ENCODE measurements around the gene AIMP2.
"Not testable (repeated sequence)": the region's sequence is repeated elsewhere in the genome, so short reads cannot be mapped to it uniquely, and the experiment has no call there.

Gene AIMP2

GRCh38 chr7:6008668-6009611, at the start of gene AIMP2, which contains the start of gene PMS2:
Gene AIMP2, plus strand, starts transcription at chr7:6009272. Its CDS starts 92 bp downstream, at chr7:6009364.
Gene PMS2, minus strand, starts transcription at chr7:6009049. Its CDS starts 30 bp downstream, at chr7:6009019.
- DNase-seq, result peak; percentile 92

GRCh38 chr7:5963205-5963604, 45.9 kb upstream of the AIMP2 start:
- not testable (repeated sequence) for DNase-seq

GRCh38 chr7:5963810-5964209, 45.3 kb upstream of the AIMP2 start:
- DNase-seq, result not testable (repeated sequence)

- DNase-seq, result not testable (repeated sequence)
Observed at GRCh38 chr7:5970347-5970911, 38.6 kb upstream of the AIMP2 start, which contains the start of gene RSPH10B. Gene RSPH10B, minus strand, starts transcription at chr7:5970689. Its CDS starts 3,573 bp downstream, at chr7:5967116.

- DNase-seq, result not testable (repeated sequence)
Observed at GRCh38 chr7:5973580-5973979, 35.5 kb upstream of the AIMP2 start.

GRCh38 chr7:5979680-5980314, 29.3 kb upstream of the AIMP2 start:
- not testable (repeated sequence) for DNase-seq

- DNase-seq, result not testable (repeated sequence)
Observed at GRCh38 chr7:5987061-5987460, 22.0 kb upstream of the AIMP2 start.

- peak; percentile 43 for DNase-seq
Observed at GRCh38 chr7:5997210-5997808, 11.8 kb upstream of the AIMP2 start.

- DNase-seq, result no peak
Observed at GRCh38 chr7:6007386-6007785, 1.7 kb upstream of the AIMP2 start.

- DNase-seq, result not testable (repeated sequence)
Observed at GRCh38 chr7:6007835-6008590, 1.1 kb upstream of the AIMP2 start.

- not testable (repeated sequence) for DNase-seq
Observed at GRCh38 chr7:6010370-6010769, 1.3 kb downstream of the AIMP2 start.

- no peak for DNase-seq
Observed at GRCh38 chr7:6011541-6011940, 2.5 kb downstream of the AIMP2 start.

GRCh38 chr7:6012355-6013104, 3.5 kb downstream of the AIMP2 start:
- no peak for DNase-seq

- no peak for DNase-seq
Observed at GRCh38 chr7:6015917-6016652, 7.0 kb downstream of the AIMP2 start.

- no peak for DNase-seq
Observed at GRCh38 chr7:6016653-6016966, 7.5 kb downstream of the AIMP2 start.

- no peak for DNase-seq
Observed at GRCh38 chr7:6020371-6021286, 11.6 kb downstream of the AIMP2 start.

GRCh38 chr7:6022707-6023106, 13.6 kb downstream of the AIMP2 start:
- DNase-seq, result no peak

GRCh38 chr7:6023974-6024435, 14.9 kb downstream of the AIMP2 start:
- DNase-seq, result no peak

GRCh38 chr7:6026011-6026819, 17.1 kb downstream of the AIMP2 start:
- no peak for DNase-seq

All from NCI-H2227 treated with DMSO at 0.1 percent for 48 hours (cell line).